Adrenal gland (tissue), 5 donors: ENCODE data around the gene SPNS3.

Source experiments
- CTCF ChIP-seq, 6 experiments: fragments of 450-650 bp in 4 of 6; fragments of 200-600 bp in 2 of 6; sonication (generic) in 1 of 6; IDR thresholded peaks; 1 replicate in 5 of 6; 2 replicates in 1 of 6; pipeline versions ENCODE4 v1.5.1 to v1.8.0; 2016 to 2021; ENCODE audit warnings: antibody characterized with exemption in 6 of 6, mild to moderate bottlenecking in 2 of 6, moderate library complexity in 1 of 6
- POLR2A ChIP-seq, 2 donors: fragments of 450-650 bp; IDR thresholded peaks; one replicate each; pipeline ENCODE4 v1.6.1; 2017; ENCODE audit warnings: antibody characterized with exemption in 2 of 2, mild to moderate bottlenecking in 2 of 2, moderate library complexity in 1 of 2
- donor health status: DM: no; HTN: no; CAD: no.

DNA sequence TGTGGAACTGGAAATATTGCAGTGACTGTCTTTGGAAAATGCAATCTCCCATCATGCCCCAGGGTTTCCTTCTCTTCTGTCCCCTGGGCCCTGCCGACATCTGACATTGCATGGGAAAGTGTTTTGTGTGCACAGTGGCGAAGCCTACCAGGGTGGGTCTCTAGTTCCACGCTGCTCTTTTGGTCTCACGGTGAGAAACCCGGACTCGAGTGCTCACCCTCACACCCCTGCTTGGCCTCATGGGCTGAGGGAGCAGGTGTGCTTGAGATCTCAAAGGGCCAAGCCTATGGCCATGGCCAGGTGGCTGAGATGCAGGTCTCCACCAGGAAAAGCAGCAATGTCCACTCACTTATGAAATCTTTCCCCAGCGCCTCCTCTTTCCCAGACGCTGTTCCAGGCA lies 32.0 kb downstream of the SPNS3 start:
- TF ChIP-seq CTCF (IDR thresholded peaks at IDR 0.05) = no peak
- TF ChIP-seq POLR2A (IDR thresholded peaks at IDR 0.05) = no peak
